Measurements from ENCODE around the gene SMG6.

Gene SMG6

DNA sequence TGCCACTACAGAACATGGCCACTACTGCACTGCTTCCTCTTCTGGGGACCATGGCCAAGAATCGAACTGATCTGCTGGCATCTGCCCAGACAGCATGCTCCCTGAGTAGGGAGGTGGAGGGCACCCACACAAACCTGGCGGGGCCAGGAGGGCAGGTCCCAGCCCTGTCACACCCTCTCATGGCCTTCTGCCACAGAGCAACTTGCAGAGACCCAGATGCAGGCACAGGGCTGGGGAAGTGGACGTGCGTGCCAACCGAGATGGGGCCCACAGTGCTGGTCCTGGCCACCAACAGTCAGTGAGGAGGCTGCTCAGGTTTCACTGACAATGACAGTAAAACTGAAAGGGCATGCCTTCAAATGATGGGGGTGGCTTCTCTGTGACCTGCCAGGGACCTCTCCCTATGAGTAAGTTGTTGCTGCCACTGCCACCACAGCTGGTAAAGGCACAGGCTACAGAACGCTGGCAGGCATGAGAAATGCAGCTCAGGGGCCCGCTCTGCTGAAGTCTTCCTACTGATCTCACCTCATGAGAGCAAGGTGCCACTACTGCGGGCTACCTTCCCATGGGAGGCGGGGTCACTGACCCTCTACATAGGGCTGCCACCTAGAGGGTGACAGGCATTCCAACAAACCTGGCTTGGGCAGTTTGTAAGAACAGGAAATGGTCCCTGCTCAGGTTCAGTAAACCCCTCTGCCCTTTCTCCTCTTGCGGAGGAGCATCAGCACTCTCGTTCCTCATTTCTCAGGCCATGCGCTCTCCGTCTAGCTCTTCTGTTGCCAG is 233.2 kb downstream of the SMG6 start:
- DNase-seq = no peak

GRCh38 chr17:2068519-2069051 is 235.0 kb downstream of the SMG6 start:
- no peak for DNase-seq

DNA sequence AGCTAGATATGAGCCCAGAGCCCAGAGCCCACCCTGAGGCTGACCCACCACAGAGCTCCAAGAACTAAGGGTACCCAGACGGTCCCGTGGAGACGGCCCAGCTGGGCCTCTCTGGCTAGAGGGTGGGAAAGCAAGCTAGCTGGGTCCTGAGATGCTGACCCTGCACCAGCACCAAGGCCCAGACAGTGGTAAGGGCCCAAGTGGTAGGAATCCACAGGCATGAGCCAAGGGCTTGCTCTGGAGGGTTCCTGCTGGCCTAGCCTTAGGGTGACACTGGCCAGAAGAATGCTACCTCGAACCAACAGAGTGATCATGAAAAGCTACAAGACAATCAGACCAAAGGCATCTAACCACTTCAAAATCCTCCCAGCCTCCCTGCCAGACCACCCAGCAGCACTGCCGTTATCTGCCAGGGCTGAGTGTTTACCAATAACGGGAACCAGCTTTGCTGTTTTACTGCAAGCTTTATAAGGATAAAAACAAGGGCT is 235.5 kb downstream of the SMG6 start:
- no peak for DNase-seq

DNA sequence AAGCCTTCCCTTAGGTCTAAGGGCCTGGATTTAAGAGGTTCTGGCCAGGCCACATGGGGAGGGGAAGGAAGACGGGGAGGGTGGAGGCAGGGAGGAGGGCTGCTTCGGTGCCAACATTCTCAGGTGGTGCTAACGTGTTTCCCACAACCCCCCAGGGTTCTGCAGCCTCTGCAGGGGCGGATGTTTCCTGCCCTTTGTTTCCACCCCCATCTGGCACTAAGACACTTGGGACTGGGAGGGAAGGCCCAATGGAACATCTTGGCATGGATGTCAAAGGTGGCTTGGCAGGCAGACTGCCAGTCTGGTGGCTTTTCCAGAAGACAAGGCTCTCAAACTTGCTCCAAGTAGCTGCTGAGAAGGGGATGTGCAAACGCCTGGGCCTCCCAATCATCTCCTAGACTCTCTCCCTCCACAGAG is 236.0 kb downstream of the SMG6 start:
- DNase-seq = no peak

GRCh38 chr17:2067048-2067561 is 236.5 kb downstream of the SMG6 start:
- DNase-seq = no peak

DNA sequence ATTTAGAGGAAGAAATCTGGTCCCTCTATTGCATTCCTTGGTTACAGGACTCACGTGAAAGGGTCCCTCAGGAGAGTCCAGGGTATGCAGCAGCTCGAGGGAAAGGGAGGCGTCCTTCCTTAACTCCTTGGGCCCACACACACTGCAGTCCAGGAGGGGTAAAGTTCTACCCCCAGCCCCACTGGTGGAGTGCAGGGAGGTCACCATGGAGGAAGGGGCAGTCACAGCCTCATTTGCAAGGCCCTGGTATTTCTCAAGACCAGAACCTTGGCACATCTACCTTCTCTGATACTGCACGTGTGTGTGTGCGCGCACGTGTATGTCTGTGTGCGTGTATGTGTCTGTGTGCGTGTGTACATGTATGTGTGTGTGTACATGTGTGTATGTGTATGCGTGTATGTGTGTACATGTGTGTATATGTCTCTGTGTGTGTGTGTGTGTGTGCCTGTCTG is 237.6 kb downstream of the SMG6 start:
- no peak for DNase-seq

DNA sequence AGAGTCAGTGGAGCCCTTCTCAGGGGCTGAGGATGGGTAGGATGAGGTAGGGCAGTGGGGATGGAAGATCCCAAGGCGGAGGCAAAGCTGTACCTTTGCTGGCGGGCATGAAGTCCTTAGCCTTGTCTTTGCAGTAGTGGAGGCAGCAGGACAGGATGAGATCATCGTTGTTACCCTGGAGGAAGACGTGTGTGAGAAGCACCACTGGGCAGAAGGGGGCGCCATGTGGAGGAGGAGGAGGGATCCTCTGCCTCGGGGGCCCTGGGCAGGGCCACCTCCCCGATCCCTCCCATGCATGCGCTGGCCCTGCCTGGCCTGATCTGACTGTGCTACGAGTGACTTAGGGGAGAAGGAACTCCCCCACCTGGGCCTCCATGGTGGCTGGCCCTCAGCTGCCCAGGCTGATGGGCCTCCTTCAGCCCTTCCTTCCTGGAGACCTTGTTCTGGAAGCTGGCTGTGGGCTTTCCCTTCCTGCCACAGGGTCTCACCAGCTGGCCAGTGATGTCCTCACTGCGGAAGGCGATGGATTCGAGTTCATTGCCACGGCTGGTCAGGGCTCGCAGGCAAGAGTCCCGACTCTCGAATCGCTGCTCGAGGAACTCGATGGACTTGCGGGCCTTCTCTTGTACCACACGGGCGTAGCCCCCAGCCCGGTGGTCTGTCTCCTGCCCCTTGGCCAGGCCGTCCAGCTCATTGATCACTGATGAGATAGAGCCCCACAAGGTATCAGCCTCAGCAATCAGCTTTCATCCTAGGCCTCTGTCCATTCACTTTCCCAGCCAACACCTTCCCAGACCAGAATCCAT is 238.4 kb downstream of the SMG6 start:
- DNase-seq = no peak

DNA sequence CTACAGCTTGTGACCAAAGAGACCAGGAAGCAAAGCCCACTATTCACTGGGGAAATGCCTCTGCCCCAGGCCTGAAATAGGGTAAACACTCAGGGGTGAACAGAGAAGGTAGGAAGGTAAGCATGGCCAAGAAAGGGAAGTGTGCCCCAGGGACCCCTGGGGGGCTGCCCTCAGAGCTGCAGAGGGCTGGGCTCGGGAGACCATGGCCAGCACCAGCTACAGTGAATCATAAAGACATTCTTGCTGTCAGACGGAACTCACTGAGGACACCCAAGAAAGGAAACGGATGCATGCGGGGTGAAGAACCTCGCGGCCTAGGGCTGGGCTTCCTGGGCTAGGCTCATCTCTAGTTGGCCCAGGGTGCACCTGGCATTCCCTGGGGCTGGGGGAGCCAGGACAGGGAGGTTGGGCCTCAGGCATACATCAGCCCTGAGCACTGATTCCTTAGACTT is 239.0 kb downstream of the SMG6 start:
- no peak for DNase-seq

GRCh38 chr17:2064147-2064489 is 239.5 kb downstream of the SMG6 start:
- no peak for DNase-seq

DNA sequence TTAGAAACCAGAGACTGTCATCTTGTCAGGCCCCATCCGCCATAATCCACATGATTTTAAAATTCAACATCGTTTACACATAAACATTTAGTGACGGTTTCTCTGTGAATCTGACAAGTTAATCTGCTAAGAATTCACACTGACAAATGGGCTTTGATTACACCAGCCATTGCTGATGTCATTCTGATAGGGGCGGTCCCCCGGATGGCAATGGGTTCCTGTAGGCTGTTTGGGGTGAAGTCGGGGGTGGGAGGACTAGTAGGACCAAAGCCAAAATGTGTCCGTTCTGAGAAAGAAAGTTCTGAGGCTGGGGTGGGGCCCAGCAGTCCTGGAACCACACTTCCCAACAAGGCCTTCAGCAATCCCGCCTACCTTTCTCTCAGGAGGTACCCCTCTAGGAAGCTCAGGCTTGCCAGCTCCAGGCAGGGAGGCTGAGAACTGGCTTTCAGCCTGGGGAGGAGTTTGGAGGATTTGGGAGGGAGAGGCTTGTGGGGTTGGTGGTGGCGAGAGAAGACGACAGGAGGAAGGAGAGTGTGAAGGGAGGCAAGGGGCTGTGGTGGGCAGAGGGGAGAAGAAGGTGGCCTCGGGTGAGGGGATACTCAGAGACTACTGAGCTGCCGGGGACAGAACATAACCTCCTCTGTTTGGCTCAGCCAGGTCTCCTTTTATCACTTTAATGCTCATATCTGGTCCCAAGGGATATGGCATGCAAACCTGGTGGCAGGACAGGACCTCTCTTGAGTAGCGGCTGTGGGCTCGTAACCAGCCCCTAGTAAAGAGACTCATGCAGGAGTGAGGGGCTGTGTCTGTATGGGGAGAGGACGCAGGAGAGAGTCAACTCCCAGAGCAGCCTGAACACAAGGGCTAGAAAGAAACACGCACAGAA is 240.1 kb downstream of the SMG6 start:
- no peak for DNase-seq

GRCh38 chr17:2062571-2063183 is 240.9 kb downstream of the SMG6 start:
- no peak for DNase-seq

- DNase-seq = no peak
Measured at GRCh38 chr17:2061441-2061958, 242.1 kb downstream of the SMG6 start.

DNA sequence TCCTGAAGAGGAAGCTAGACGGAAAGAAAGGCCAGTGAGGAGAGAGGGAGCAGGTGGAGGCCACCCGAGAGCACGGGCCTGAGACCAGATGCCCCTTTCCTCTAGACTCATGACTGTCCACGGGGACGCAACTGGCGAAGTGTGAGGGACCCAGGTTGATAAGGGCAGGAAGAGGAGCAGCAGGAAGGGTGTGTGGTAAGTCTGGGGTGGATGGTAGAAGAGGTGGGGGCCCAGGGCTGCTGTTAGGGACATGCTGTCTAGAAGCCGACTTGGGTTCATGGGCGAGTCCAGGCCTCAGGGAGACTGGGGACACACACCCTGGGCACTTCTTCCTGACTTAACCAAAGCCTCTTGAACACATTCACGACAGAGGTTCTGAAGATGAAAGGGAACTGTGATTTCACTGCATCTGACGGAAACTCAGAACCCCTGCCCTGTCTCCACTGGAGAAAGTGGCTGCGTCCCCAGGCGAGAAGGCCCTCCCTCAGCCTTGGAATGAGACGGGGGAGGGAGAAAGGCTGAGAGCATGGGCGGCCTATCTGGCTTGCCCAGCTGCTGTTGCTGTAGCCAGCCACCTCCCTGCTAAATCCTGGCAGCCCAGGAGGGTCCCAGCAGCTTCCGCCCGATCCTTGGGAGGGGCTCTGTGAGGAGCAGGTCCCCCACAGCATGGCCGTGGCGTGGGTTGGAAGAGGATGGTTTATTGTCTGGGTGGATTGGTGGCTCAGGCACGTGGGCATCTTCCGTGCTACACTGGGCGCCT is 242.7 kb downstream of the SMG6 start:
- no peak for DNase-seq

DNA sequence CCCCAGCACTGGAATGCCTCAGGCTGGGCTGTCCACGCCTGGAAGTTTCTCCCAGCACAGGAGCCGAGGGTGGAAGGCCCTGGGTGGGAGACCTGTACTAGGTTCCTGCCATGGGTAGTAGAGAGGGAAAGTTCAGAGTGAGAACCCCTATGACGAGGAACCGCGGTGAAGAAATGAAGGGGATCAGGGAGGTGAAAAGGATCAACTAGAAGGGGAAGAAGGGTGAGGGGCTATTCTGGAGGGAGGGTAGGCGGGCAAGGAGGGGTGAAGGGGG is 243.3 kb downstream of the SMG6 start:
- DNase-seq = no peak

GRCh38 chr17:2059547-2060384 is 243.8 kb downstream of the SMG6 start:
- DNase-seq = no peak

- peak; percentile 29 for DNase-seq
Measured at GRCh38 chr17:2058586-2059546, 244.7 kb downstream of the SMG6 start.

GRCh38 chr17:2057760-2058585 is 245.6 kb downstream of the SMG6 start:
- no peak for DNase-seq

GRCh38 chr17:2057175-2057759 is 246.3 kb downstream of the SMG6 start:
- no peak for DNase-seq

Data from activated effector memory CD4-positive, alpha-beta T cell treated with Interleukin-2 at 50 U/mL for 16 hours (primary cell).